Right lobe of liver (tissue), 6 donors: ENCODE results near the gene POC1A. TPM values are rescaled to one million over a fixed set of nuclear protein-coding genes. Genes with fewer than 3 reads are reported as not detected.

Experiments
- ATAC-seq, 4 donors: fragments of 200-7000 bp; cut with Tn5 transposase; one replicate each; pipeline ENCODE4 v1.9.1; 2020; ENCODE audit warnings: mild to moderate bottlenecking in 4 of 4, moderate library complexity in 4 of 4
- DNase-seq, 3 donors: peaks; one replicate each; pipeline ENCODE4 v3.0.0-alpha.2; 2020
- H3K27ac ChIP-seq, 3 donors: fragments of 200-600 bp; one replicate each; pipeline ENCODE4 v1.8.0; 2022
- H3K27me3 ChIP-seq, 2 donors: fragments of 200-600 bp; one replicate each; pipeline ENCODE4 v1.8.0; 2022
- H3K36me3 ChIP-seq, 4 donors: fragments of 200-600 bp; sonication (generic) in 1 of 4; one replicate each; pipeline versions ENCODE4 v1.5.1 to v1.8.0; 2017 to 2022; ENCODE audit warnings: control low read depth in 1 of 4
- H3K4me1 ChIP-seq, 4 donors: fragments of 200-600 bp; sonication (generic) in 1 of 4; one replicate each; pipeline versions ENCODE4 v1.5.1 to v1.8.0; 2017 to 2022; ENCODE audit warnings: control low read depth in 1 of 4
- H3K4me3 ChIP-seq, 3 donors: fragments of 200-600 bp; one replicate each; pipeline ENCODE4 v1.8.0; 2022
- H3K9me3 ChIP-seq, 4 donors: fragments of 200-600 bp; sonication (generic) in 1 of 4; one replicate each; pipeline versions ENCODE4 v1.5.1 to v1.8.0; 2017 to 2022; ENCODE audit warnings: control low read depth in 1 of 4
- POLR2A ChIP-seq: fragments of 450-650 bp; IDR thresholded peaks from one replicate; pipeline ENCODE4 v1.6.1; 2017; ENCODE audit warnings: antibody characterized with exemption, mild to moderate bottlenecking
- WGBS: methylation state at CpG from one replicate; pipeline ENCODE4 v1.1.6; 2018; ENCODE audit warnings: low coverage, low lambda C conversion rate; ENCODE audit not compliant: insufficient coverage; ENCODE audit errors: missing lambda C conversion rate; 5-methylcytosine and 5-hydroxymethylcytosine counted together
- intact Hi-C, 2 donors: fragments of 100-400 bp; cut with DNase I; formaldehyde crosslinking; loops; one replicate each; pipeline versions ENCODE4 v1.11.2 to v1.14.1; 2022
- total RNA-seq, 6 experiments: library from RNA; depleted of rRNA in 2 of 6; stranded (reverse); fragments of >200 nt in 2 of 6; fragmentation: NEBNext Ultra II Directional in 3 of 6; extraction: Animal tissue kit (Norgen Biotek cat#: 25700) in 3 of 6; gene quantifications; one replicate each; pipeline versions ENCODE4 v1.1.0 to v1.2.4, GENCODE V29; 2016 to 2023
- TF ChIP-seq, protein P1 (sequence below), 4 donors: fragments of 200-600 bp in 3 of 4; fragments of 450-650 bp in 1 of 4; IDR thresholded peaks; one replicate each; pipeline versions ENCODE4 v1.5.1 to v1.8.0; 2016 to 2022; ENCODE audit warnings: antibody characterized with exemption in 4 of 4, mild to moderate bottlenecking in 2 of 4
- donor health status: DM: no; HTN: yes; CAD: no.
- donor health status: DM: no; HTN: no; CAD: no.
- donor health status: DM: no; HTN: no; CAD: no.
- donor health status: DM: no; HTN: yes; CAD: no.
- donor health status: DM: no; HTN: yes; CAD: no.

The POC1A gene
- total RNA-seq, 6 experiments from 2014 or later = 2.0 to 4.3 (median 3.2) TPM

DNA sequence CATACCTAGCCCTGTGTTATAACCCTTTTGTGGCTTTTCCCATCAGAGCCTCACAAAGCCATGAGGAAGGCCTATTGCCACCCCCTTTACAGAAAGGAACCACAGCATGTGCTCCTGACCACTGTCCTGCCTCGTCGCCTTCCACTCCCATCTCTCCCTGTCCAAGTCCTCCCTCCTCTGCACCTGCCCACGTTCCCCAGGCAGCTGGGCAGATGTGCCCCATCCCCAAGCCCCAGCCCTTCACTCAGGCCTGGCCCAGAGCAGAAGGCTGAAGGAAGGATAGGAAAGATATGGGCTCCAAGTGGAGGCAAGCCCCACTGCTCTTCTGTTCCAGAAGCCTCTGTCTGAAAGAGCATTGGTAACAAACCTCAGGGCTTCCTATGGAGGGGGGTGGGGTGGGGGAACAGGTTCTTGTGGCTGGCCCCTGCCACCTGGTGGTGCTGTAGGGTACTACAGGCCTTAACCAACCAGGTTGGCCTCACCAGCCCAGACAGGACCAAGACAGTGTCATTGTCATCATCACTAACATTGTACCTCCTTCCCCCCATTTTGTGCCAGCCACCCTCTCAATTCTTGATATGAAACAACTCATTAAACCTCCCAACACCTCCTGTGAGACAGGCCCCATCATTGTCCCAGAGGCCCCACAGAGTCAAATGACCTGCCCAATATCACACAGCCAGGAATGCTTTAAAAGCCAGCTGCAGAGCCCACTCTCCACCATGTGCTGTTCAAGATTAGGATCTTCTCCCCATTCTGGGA is 10.0 kb downstream of the POC1A start:
- H3K27me3 ChIP-seq = no peaks in the 10 kb centered on the region
- H3K4me3 ChIP-seq = no peak overlapping the region
- H3K4me1 ChIP-seq = no peaks in the 10 kb centered on the region
- DNase-seq (peak; percentile 81 to 84 (median 82)), ATAC-seq (peak; percentile 90 to 97 (median 96))
- 46% methylated on average over 3 of the region's 3 CpGs for WGBS
- intact Hi-C loops = loop anchor here (2.0 to 5.0 kb wide), 2 partner anchors 142 to 143 kb away; no protein-coding TSS in a partner anchor
- H3K27ac ChIP-seq = no peak overlapping the region
- TF ChIP-seq, protein P1, sequence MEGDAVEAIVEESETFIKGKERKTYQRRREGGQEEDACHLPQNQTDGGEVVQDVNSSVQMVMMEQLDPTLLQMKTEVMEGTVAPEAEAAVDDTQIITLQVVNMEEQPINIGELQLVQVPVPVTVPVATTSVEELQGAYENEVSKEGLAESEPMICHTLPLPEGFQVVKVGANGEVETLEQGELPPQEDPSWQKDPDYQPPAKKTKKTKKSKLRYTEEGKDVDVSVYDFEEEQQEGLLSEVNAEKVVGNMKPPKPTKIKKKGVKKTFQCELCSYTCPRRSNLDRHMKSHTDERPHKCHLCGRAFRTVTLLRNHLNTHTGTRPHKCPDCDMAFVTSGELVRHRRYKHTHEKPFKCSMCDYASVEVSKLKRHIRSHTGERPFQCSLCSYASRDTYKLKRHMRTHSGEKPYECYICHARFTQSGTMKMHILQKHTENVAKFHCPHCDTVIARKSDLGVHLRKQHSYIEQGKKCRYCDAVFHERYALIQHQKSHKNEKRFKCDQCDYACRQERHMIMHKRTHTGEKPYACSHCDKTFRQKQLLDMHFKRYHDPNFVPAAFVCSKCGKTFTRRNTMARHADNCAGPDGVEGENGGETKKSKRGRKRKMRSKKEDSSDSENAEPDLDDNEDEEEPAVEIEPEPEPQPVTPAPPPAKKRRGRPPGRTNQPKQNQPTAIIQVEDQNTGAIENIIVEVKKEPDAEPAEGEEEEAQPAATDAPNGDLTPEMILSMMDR (IDR thresholded peaks at IDR 0.05) = peak; percentile 95 to 98 (median 96)
- no peak for TF ChIP-seq POLR2A
- no peaks in the 10 kb centered on the region for H3K9me3 ChIP-seq
- peaks cover 0 to 9% (median 0%) of the 10 kb centered on the region in 4 donors for H3K36me3 ChIP-seq

DNA sequence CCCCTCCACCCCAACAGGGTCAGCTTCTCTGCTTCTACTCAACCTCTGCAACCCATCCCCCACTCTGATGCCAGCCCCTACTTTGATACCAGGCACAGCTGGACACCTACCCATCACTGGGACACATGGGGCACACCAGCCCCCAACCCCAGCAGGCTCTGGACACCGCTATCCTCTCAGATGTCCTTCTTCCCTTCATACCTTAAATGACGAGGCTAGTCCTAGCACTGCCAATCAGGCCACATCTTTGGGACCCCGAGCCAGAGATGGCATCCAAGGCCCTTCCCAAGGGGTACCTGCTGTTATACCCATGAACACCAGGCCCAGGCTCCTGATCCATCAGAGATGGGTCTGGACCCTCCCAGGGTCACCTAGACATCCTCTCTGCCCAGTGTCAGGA is 10.6 kb downstream of the POC1A start:
- TF ChIP-seq, protein P1 (IDR thresholded peaks at IDR 0.05) = no peak
- TF ChIP-seq POLR2A = no peak
- Histone ChIP-seq H3K27ac (no peak overlapping the region), H3K27me3 (no peaks in the 10 kb centered on the region), H3K9me3 (no peaks in the 10 kb centered on the region), H3K4me1 (no peaks in the 10 kb centered on the region), H3K36me3 (peaks cover 0 to 9% (median 0%) of the 10 kb centered on the region in 4 donors), H3K4me3 (no peak overlapping the region)
- intact Hi-C loops = loop anchor here (2.0 to 5.0 kb wide), 2 partner anchors 141 to 143 kb away; no protein-coding TSS in a partner anchor
- ATAC-seq = no peak
- peak in 1 of 3 donors; percentile 29 for DNase-seq
- WGBS = 92% methylated on average over 2 of the region's 3 CpGs

DNA sequence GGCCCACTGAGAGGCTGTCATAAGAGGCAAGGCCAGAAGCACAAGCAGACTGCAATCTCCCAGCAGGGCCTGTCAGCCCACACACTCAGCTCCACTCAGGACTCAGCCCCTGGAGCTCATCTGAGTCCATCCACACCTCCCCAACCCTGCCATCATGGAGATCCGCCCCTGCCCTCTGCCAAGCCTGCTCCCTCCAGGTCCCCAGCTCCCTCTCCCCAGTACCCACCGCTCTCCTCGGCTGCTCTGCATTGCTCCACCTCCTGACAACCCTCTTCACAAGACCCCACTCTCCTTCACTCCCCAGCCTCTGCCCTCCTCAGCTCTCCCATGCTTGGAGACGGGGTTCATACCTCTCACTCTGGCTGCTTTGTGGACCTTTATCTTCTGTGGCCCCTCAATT is 11.1 kb downstream of the POC1A start:
- no peak overlapping the region for H3K27ac ChIP-seq
- H3K27me3 ChIP-seq = no peaks in the 10 kb centered on the region
- no peak overlapping the region for H3K4me3 ChIP-seq
- no peak for TF ChIP-seq POLR2A
- TF ChIP-seq, protein P1 (IDR thresholded peaks at IDR 0.05) = no peak
- DNase-seq (peak in 1 of 3 donors; percentile 40), ATAC-seq (no peak)
- 97% methylated on average over 3 of the region's 4 CpGs for WGBS
- intact Hi-C loops = loop anchor here in 1 of 2 donors (5.0 kb wide), 1 partner anchor 141 kb away; no protein-coding TSS in a partner anchor
- H3K4me1 ChIP-seq = no peaks in the 10 kb centered on the region
- H3K36me3 ChIP-seq = peaks cover 0 to 6% (median 0%) of the 10 kb centered on the region in 4 donors
- no peaks in the 10 kb centered on the region for H3K9me3 ChIP-seq

DNA sequence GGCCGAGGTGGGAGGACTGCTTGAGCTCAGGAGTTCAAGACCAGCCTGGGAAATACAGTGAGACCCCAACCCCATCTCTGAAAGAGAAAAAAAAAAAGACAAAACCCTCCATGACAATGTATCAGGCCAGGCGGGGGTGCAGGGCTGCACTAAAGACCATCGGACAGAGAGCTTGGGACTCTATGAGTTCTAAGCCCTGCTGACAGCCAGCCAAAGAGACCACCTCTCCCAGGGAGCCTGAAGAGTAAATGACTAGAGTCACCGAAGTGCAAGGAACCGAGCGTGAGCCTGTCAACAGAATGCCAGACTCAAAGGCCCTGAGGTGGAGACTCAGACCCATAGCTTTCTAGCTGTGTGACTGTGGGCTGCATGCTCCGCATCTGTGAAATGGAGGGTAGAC is 12.5 kb downstream of the POC1A start:
- no peaks in the 10 kb centered on the region for H3K4me1 ChIP-seq
- H3K4me3 ChIP-seq = no peak overlapping the region
- no peak overlapping the region for H3K27ac ChIP-seq
- H3K36me3 ChIP-seq = peaks cover 0 to 5% (median 0%) of the 10 kb centered on the region in 4 donors
- no CpG with 5 or more reads among the region's 7 CpGs for WGBS
- no peak for TF ChIP-seq POLR2A
- TF ChIP-seq, protein P1 (IDR thresholded peaks at IDR 0.05) = no peak
- H3K27me3 ChIP-seq = no peaks in the 10 kb centered on the region
- DNase-seq (peak in 1 of 3 donors; percentile 18), ATAC-seq (no peak)
- H3K9me3 ChIP-seq = no peaks in the 10 kb centered on the region
- intact Hi-C loops = loop anchor here in 1 of 2 donors (5.0 kb wide), 1 partner anchor 139 kb away; no protein-coding TSS in a partner anchor
